A549 (cell line): ENCODE data around the gene PDE4C.

Source experiments
- BHLHE40 ChIP-seq: IDR thresholded peaks from 2 replicates; pipeline ENCODE4 v1.6.1; 2012; ENCODE audit warnings: low read depth, low read length, inconsistent platforms
- CHD2 ChIP-seq: fragments of 150-350 bp; IDR thresholded peaks from 2 replicates; pipeline ENCODE4 v1.6.1; 2014; ENCODE audit warnings: low read length; ENCODE audit not compliant: partially characterized antibody
- CTCF ChIP-seq: fragments of >200 bp; sonication (Bioruptor Twin); formaldehyde crosslinking; IDR thresholded peaks from 3 replicates; pipeline ENCODE4 v1.5.1; 2016
- ELK1 ChIP-seq: fragments of 150-350 bp; IDR thresholded peaks from 2 replicates; pipeline ENCODE4 v1.6.1; 2014; ENCODE audit warnings: low read depth, mild to moderate bottlenecking, low read length
- EP300 ChIP-seq, 2 experiments: fragments of >200 bp; sonication (Bioruptor Twin); formaldehyde crosslinking; IDR thresholded peaks; 2 replicates in 1 of 2; 3 replicates in 1 of 2; pipeline ENCODE4 v1.6.1; 2016 to 2017
- ESRRA ChIP-seq: fragments of 150-350 bp; IDR thresholded peaks from 2 replicates; pipeline ENCODE4 v1.6.1; 2014; ENCODE audit warnings: mild to moderate bottlenecking, low read length, borderline replicate concordance
- KDM1A ChIP-seq: fragments of 200-600 bp; sonication (generic); IDR thresholded peaks from 2 replicates; pipeline ENCODE4 v1.6.1; 2016; ENCODE audit warnings: low read depth, mild to moderate bottlenecking
- MAZ ChIP-seq: fragments of 150-350 bp; IDR thresholded peaks from 2 replicates; pipeline ENCODE4 v1.6.1; 2014; ENCODE audit warnings: antibody characterized with exemption, low read depth, low read length, borderline replicate concordance
- PBX3 ChIP-seq: IDR thresholded peaks from 2 replicates; pipeline ENCODE4 v1.6.1; 2012
- POLR2A ChIP-seq: IDR thresholded peaks from 2 replicates; pipeline ENCODE4 v1.6.1; 2012; ENCODE audit warnings: mild to moderate bottlenecking, low read length
- POLR2AphosphoS2 ChIP-seq: conservative IDR thresholded peaks from 2 replicates; pipeline ENCODE4 v1.6.1; 2012; ENCODE audit warnings: low read length, improper control_type of control experiment, inconsistent platforms
- RAD21 ChIP-seq, 2 experiments: fragments of >200 bp in 1 of 2; sonication (Bioruptor Twin) in 1 of 2; formaldehyde crosslinking in 1 of 2; IDR thresholded peaks in 1 of 2; conservative IDR thresholded peaks in 1 of 2; 2 replicates in 1 of 2; 3 replicates in 1 of 2; pipeline ENCODE4 v1.6.1; 2012 to 2018; ENCODE audit warnings: inconsistent platforms in 1 of 2
- TF ChIP-seq, protein P1 (sequence below): fragments of 200-600 bp; sonication (generic); IDR thresholded peaks from 2 replicates; pipeline ENCODE4 v1.6.1; 2016; ENCODE audit warnings: antibody characterized with exemption, mild to moderate bottlenecking, moderate library complexity
- TF ChIP-seq, protein P2 (sequence below): IDR thresholded peaks from 2 replicates; pipeline ENCODE4 v1.6.1; 2012; ENCODE audit warnings: low read depth, borderline replicate concordance

- TF ChIP-seq CHD2 (no peak), EP300 (IDR thresholded peaks at IDR 0.05) (no peak), POLR2A (no peak), RAD21 (conservative IDR thresholded peaks at IDR 0.05 in 1 of 2, IDR thresholded peaks at IDR 0.05 in 1 of 2) (no peak), POLR2AphosphoS2 (no peak), CTCF (no peak), MAZ (no peak), ESRRA (no peak), BHLHE40 (no peak), KDM1A (no peak), PBX3 (no peak), ELK1 (no peak)
- TF ChIP-seq, protein P1, sequence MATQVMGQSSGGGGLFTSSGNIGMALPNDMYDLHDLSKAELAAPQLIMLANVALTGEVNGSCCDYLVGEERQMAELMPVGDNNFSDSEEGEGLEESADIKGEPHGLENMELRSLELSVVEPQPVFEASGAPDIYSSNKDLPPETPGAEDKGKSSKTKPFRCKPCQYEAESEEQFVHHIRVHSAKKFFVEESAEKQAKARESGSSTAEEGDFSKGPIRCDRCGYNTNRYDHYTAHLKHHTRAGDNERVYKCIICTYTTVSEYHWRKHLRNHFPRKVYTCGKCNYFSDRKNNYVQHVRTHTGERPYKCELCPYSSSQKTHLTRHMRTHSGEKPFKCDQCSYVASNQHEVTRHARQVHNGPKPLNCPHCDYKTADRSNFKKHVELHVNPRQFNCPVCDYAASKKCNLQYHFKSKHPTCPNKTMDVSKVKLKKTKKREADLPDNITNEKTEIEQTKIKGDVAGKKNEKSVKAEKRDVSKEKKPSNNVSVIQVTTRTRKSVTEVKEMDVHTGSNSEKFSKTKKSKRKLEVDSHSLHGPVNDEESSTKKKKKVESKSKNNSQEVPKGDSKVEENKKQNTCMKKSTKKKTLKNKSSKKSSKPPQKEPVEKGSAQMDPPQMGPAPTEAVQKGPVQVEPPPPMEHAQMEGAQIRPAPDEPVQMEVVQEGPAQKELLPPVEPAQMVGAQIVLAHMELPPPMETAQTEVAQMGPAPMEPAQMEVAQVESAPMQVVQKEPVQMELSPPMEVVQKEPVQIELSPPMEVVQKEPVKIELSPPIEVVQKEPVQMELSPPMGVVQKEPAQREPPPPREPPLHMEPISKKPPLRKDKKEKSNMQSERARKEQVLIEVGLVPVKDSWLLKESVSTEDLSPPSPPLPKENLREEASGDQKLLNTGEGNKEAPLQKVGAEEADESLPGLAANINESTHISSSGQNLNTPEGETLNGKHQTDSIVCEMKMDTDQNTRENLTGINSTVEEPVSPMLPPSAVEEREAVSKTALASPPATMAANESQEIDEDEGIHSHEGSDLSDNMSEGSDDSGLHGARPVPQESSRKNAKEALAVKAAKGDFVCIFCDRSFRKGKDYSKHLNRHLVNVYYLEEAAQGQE, result no peak
- TF ChIP-seq, protein P2, sequence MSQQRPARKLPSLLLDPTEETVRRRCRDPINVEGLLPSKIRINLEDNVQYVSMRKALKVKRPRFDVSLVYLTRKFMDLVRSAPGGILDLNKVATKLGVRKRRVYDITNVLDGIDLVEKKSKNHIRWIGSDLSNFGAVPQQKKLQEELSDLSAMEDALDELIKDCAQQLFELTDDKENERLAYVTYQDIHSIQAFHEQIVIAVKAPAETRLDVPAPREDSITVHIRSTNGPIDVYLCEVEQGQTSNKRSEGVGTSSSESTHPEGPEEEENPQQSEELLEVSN, result no peak
These were observed 9.4 kb downstream of the PDE4C start for GRCh38 chr19:18216789-18217188.
